Thyroid gland (tissue), 4 donors: ENCODE results near the gene SLC38A1. TPM values are rescaled to one million over a fixed set of nuclear protein-coding genes. Genes with fewer than 3 reads are reported as not detected.

Experiments
- DNase-seq, 2 donors: peaks; one replicate each; pipeline ENCODE4 v3.0.0-alpha.2; 2019
- H3K27ac ChIP-seq, 3 donors: fragments of 200-600 bp; sonication (generic); 1 replicate in 2 of 3; 2 replicates in 1 of 3; pipeline ENCODE4 v1.5.1; 2016 to 2019; ENCODE audit warnings: mild to moderate bottlenecking in 1 of 3, moderate library complexity in 1 of 3
- H3K27me3 ChIP-seq: fragments of 200-600 bp; sonication (generic); one replicate; pipeline ENCODE4 v1.5.1; 2019
- H3K36me3 ChIP-seq, 2 donors: fragments of 200-600 bp; sonication (generic); one replicate each; pipeline ENCODE4 v1.5.1; 2016 to 2019
- H3K4me1 ChIP-seq, 2 donors: fragments of 200-600 bp; sonication (generic); one replicate each; pipeline ENCODE4 v1.5.1; 2017 to 2019
- H3K4me3 ChIP-seq, 3 donors: fragments of 200-600 bp; sonication (generic); replicated peaks in 1 of 3; 1 replicate in 2 of 3; 2 replicates in 1 of 3; pipeline ENCODE4 v1.5.1; 2016; ENCODE audit warnings: mild to moderate bottlenecking in 1 of 3
- H3K9me3 ChIP-seq: fragments of 200-600 bp; sonication (generic); one replicate; pipeline ENCODE4 v1.5.1; 2017
- POLR2A ChIP-seq, 2 donors: fragments of 450-650 bp; IDR thresholded peaks; one replicate each; pipeline ENCODE4 v1.6.1; 2017; ENCODE audit warnings: antibody characterized with exemption in 2 of 2, mild to moderate bottlenecking in 2 of 2, moderate library complexity in 1 of 2
- WGBS, 2 donors: methylation state at CpG; one replicate each; pipeline ENCODE4 v1.1.5; 2017; 5-methylcytosine and 5-hydroxymethylcytosine counted together
- intact Hi-C: fragments of 100-400 bp; cut with DNase I; formaldehyde crosslinking; loops from one replicate; pipeline ENCODE4 v1.15.1; 2023
- total RNA-seq, 4 donors: library from RNA; depleted of rRNA; stranded (reverse); fragments of >200 nt; gene quantifications; one replicate each; pipeline ENCODE4 v1.2.3, GENCODE V29; 2016
- TF ChIP-seq, protein P1 (sequence below), 6 experiments: fragments of 200-600 bp in 3 of 6; fragments of 450-650 bp in 3 of 6; sonication (generic) in 3 of 6; IDR thresholded peaks; one replicate each; pipeline ENCODE4 v1.5.1; 2016 to 2019; ENCODE audit warnings: antibody characterized with exemption in 6 of 6, mild to moderate bottlenecking in 2 of 6, inconsistent platforms in 1 of 6, moderate library complexity in 1 of 6

Gene SLC38A1
- total RNA-seq, 4 donors from 2014 or later = 101 to 282 (median 120) TPM

DNA sequence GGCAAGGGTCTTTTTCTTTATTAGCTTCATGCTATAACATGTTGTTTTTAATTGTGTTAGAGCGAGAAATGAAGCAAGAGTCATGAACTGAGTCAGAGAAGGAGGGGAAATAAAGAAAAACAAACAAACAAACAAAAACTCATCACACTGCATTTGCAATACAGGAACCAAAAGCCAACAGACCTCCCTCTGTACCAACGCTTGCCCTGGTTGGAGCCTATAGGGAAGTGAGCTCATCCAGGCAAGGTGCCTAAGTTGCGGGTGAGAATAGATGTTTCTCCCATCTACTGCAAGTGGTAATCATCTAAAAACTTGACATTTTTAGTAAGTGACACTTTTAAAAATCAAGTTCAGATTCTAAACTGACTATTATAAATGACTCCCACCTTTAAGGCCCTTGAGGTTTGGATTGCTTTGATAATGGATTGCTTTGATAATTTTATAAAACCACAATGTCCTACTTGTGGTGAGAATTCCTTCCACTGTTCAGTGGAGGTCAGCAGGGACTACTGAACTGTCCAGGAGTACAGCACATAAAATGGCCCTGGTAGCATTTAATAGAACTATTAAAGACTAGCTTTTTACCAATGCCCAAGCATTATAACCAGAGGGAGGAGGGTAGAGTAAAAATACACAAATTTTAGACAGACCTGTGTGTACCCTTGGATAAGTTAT lies 31.3 kb downstream of the SLC38A1 start:
- intact Hi-C loops = no loop called here

DNA sequence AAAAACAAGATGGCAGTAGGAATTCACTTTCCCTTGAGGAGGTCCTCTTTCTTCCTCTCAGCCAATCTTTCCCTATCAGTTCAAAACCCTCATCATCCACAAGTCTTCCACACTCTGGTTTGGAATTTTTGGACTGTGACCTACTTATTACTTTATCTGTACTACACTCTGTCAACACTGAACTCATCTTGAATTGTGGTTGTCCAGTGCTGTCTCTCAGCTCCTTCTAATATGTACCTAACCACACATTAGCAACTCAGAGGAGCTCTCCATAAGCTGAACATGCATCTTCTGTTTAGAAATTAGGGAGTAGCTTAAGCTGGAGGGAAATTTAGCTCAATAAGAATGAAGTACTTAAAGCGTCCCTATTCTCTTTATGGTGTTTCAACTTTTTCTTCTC lies 34.8 kb downstream of the SLC38A1 start:
- DNase-seq = no peak
- TF ChIP-seq POLR2A (IDR thresholded peaks at IDR 0.05) = no peak
- TF ChIP-seq, protein P1, sequence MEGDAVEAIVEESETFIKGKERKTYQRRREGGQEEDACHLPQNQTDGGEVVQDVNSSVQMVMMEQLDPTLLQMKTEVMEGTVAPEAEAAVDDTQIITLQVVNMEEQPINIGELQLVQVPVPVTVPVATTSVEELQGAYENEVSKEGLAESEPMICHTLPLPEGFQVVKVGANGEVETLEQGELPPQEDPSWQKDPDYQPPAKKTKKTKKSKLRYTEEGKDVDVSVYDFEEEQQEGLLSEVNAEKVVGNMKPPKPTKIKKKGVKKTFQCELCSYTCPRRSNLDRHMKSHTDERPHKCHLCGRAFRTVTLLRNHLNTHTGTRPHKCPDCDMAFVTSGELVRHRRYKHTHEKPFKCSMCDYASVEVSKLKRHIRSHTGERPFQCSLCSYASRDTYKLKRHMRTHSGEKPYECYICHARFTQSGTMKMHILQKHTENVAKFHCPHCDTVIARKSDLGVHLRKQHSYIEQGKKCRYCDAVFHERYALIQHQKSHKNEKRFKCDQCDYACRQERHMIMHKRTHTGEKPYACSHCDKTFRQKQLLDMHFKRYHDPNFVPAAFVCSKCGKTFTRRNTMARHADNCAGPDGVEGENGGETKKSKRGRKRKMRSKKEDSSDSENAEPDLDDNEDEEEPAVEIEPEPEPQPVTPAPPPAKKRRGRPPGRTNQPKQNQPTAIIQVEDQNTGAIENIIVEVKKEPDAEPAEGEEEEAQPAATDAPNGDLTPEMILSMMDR (IDR thresholded peaks at IDR 0.05) = no peak
- no peak overlapping the region for H3K4me3 ChIP-seq
- intact Hi-C loops = no loop called here
- H3K27ac ChIP-seq = no peak overlapping the region
- H3K27me3 ChIP-seq = no peaks in the 10 kb centered on the region
- no peaks in the 10 kb centered on the region for H3K36me3 ChIP-seq
- H3K4me1 ChIP-seq = no peaks in the 10 kb centered on the region
- no peaks in the 10 kb centered on the region for H3K9me3 ChIP-seq
- WGBS, 2 donors = 98 to 100% methylated on average over 1 of the region's 1 CpG

More for the DNA sequence above, 31.3 kb downstream of the SLC38A1 start:
- Histone ChIP-seq H3K4me3 (no peak overlapping the region), H3K27ac (no peak overlapping the region), H3K9me3 (no peaks in the 10 kb centered on the region), H3K4me1 (no peaks in the 10 kb centered on the region), H3K27me3 (no peaks in the 10 kb centered on the region), H3K36me3 (no peaks in the 10 kb centered on the region)
- TF ChIP-seq, protein P1 (IDR thresholded peaks at IDR 0.05) = no peak
- no peak for TF ChIP-seq POLR2A (IDR thresholded peaks at IDR 0.05)
- no peak for DNase-seq
- 88 to 94% methylated on average over 3 of the region's 3 CpGs for WGBS, 2 donors

GRCh38 chr12:46233423-46233822 lies 35.4 kb downstream of the SLC38A1 start:
- no peaks in the 10 kb centered on the region for H3K36me3 ChIP-seq
- H3K4me3 ChIP-seq = no peak overlapping the region
- intact Hi-C loops = no loop called here
- no peak for DNase-seq
- no peaks in the 10 kb centered on the region for H3K4me1 ChIP-seq
- WGBS, 2 donors = 81 to 85% methylated on average over 2 of the region's 2 CpGs
- H3K27me3 ChIP-seq = no peaks in the 10 kb centered on the region
- H3K9me3 ChIP-seq = no peaks in the 10 kb centered on the region
- TF ChIP-seq, protein P1 (IDR thresholded peaks at IDR 0.05) = no peak
- TF ChIP-seq POLR2A (IDR thresholded peaks at IDR 0.05) = no peak
- H3K27ac ChIP-seq = no peak overlapping the region

DNA sequence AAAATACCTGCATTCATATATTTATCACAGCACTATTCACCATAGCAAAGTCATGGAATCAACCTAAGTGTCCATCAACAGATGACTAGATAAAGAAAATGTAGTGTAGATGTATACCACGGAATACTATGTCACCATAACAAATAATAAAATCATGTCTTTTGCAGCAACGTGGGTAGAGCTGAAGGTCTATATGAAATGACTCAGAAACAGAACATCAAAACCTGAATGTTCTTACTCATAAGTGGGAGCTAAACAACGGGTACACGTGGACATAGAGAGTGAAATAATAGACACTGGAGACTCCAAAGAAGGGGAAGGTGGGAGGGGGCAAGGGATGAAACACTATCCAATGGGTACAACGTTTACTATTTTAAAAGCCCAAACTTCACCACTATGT lies 37.9 kb downstream of the SLC38A1 start:
- no peak for DNase-seq
- Histone ChIP-seq H3K4me3 (no peak overlapping the region), H3K27ac (no peak overlapping the region), H3K9me3 (no peaks in the 10 kb centered on the region), H3K27me3 (no peaks in the 10 kb centered on the region), H3K4me1 (peaks cover 0 to 6% of the 10 kb centered on the region in 2 donors), H3K36me3 (no peaks in the 10 kb centered on the region)
- TF ChIP-seq, protein P1 (IDR thresholded peaks at IDR 0.05) = no peak
- no peak for TF ChIP-seq POLR2A (IDR thresholded peaks at IDR 0.05)
- WGBS, 2 donors = 93 to 95% methylated on average over 5 of the region's 5 CpGs
- intact Hi-C loops = no loop called here

DNA sequence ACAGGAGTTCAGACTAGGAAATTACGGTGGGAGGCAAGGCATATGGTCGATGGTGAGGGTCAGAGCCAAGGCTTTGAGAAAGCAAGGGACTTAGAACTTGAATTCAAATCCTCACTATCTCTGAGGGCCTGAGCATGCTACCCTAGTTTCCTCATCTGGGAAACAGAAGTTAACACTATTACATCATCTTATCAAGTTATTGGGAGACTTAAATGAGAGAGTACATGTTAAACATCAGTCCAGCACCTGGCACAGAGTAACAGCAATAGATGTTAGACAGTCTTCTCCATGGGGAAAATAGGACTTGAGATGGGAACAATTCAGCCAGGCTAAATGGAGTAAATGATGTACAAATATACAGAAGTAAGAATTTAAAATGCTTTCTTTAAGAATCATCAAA lies 38.5 kb downstream of the SLC38A1 start:
- H3K36me3 ChIP-seq = no peaks in the 10 kb centered on the region
- DNase-seq = no peak
- no peak overlapping the region for H3K4me3 ChIP-seq
- intact Hi-C loops = no loop called here
- no peak overlapping the region for H3K27ac ChIP-seq
- TF ChIP-seq POLR2A (IDR thresholded peaks at IDR 0.05) = no peak
- TF ChIP-seq, protein P1 (IDR thresholded peaks at IDR 0.05) = no peak
- no peaks in the 10 kb centered on the region for H3K9me3 ChIP-seq
- H3K27me3 ChIP-seq = no peaks in the 10 kb centered on the region
- WGBS, 2 donors = 90 to 98% methylated on average over 2 of the region's 2 CpGs
- peaks cover 0 to 6% of the 10 kb centered on the region in 2 donors for H3K4me1 ChIP-seq
